Cardiac muscle cell (in vitro differentiated cells and primary cell): Measurements from ENCODE around the gene ATP6V1F. TPM values are rescaled to one million over a fixed set of nuclear protein-coding genes. Genes with fewer than 3 reads are reported as not detected.
A peak's percentile ranks its signal among the peaks of the same experiment; 100 is the strongest.

Source experiments
- DNase-seq, 2 donors: peaks; one replicate each; pipeline versions ENCODE4 v3.0.0 to v3.0.0-alpha.2; 2010 to 2017; ENCODE audit warnings: low read depth in 1 of 2, low spot score in 1 of 2
- H3K27ac ChIP-seq: fragments of 200-600 bp; sonication (generic); 2 replicates; pipeline ENCODE4 v1.5.1; 2016
- H3K27me3 ChIP-seq: fragments of 200-600 bp; sonication (generic); 2 replicates; pipeline ENCODE4 v1.6.0; 2016; ENCODE audit warnings: control low read depth
- H3K36me3 ChIP-seq: fragments of 200-600 bp; sonication (generic); 2 replicates; pipeline ENCODE4 v1.5.1; 2016; ENCODE audit warnings: control low read depth
- H3K4me1 ChIP-seq: fragments of 200-600 bp; sonication (generic); 2 replicates; pipeline ENCODE4 v1.8.1; 2017; ENCODE audit warnings: low read depth, mild to moderate bottlenecking, mixed run types
- H3K4me3 ChIP-seq: fragments of 200-600 bp; sonication (generic); 2 replicates; pipeline ENCODE4 v1.5.1; 2016; ENCODE audit warnings: mild to moderate bottlenecking
- H3K9me3 ChIP-seq: fragments of 200-600 bp; sonication (generic); 2 replicates; pipeline ENCODE4 v1.5.1; 2017; ENCODE audit warnings: low read depth, mild to moderate bottlenecking, control low read depth
- CTCF ChIP-seq: IDR thresholded peaks from 2 replicates; pipeline ENCODE4 v1.5.1; 2012; ENCODE audit warnings: low read depth, mild to moderate bottlenecking, low read length
- polyA plus RNA-seq: library from polyadenylated mRNA; unstranded; fragments of >200 nt; fragmentation: Nextera tagmentation; extraction: Ambion mirVana; gene quantifications from 2 replicates; pipeline ENCODE4 v1.2.1, GENCODE V29; 2016
- total RNA-seq: library from RNA; depleted of rRNA; stranded (reverse); fragments of >200 nt; gene quantifications from 2 replicates; pipeline ENCODE4 v1.2.3, GENCODE V29; 2016

Gene ATP6V1F
- total and polyA plus RNA-seq, 2 experiments from 2014 or later, result 113 to 284 TPM

GRCh38 chr7:128855559-128855958, 7.1 kb upstream of the ATP6V1F start:
- peaks cover 73% of the 10 kb centered on the region for H3K36me3 ChIP-seq
- DNase-seq, result no peak
- H3K27me3 ChIP-seq, result no peaks in the 10 kb centered on the region
- no peaks in the 10 kb centered on the region for H3K9me3 ChIP-seq
- H3K27ac ChIP-seq, result peak overlapping the region; percentile 15
- no peak for TF ChIP-seq CTCF
- H3K4me1 ChIP-seq, result no peaks in the 10 kb centered on the region
- no peak overlapping the region for H3K4me3 ChIP-seq

- Histone ChIP-seq H3K4me3 (no peak overlapping the region), H3K27me3 (no peaks in the 10 kb centered on the region), H3K4me1 (no peaks in the 10 kb centered on the region), H3K36me3 (peaks cover 67% of the 10 kb centered on the region), H3K27ac (no peak overlapping the region), H3K9me3 (no peaks in the 10 kb centered on the region)
- DNase-seq, result no peak
- TF ChIP-seq CTCF, result no peak
These were observed 6.5 kb upstream of the ATP6V1F start for GRCh38 chr7:128856001-128856718.

DNA sequence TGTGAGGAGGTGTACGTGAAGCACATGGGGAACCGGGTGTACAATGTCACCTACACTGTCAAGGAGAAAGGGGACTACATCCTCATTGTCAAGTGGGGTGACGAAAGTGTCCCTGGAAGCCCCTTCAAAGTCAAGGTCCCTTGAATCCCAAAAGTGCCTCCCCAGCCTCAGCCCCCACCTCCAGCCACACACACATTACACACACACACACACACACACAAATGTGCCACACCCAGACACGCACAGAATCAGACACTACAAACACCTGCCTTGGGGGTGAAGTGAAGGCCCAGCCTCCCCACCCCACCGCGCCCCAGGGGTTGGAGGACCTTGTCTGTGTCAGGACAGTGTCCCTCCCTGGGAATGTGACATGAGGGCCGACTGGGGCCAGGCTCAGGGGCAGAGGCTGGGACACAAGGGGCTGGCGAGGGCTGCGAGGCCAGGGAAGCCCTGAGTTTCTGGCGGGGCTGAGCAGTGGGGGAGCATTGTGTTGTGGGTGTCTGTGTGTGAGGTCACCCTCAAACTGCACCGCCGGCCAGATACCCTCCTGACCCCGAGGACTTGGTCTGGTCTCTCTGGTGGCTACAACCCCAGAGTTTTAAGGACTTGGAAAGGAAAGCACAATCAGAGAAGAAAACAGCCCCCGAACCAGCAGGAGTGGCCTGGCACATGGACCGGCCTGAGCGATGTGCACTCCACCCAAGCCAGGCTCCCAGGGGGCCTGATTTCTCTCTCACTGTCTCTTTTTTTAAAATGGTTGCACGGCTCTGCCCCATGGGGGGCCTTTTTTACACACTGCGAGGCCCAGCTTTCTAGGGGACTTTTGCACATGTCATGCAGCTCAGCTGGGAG, 4.0 kb upstream of the ATP6V1F start:
- DNase-seq, result no peak
- H3K4me1 ChIP-seq, result peaks cover 2% of the 10 kb centered on the region
- peak overlapping the region; percentile 79 for H3K27ac ChIP-seq
- H3K9me3 ChIP-seq, result no peaks in the 10 kb centered on the region
- H3K27me3 ChIP-seq, result no peaks in the 10 kb centered on the region
- no peak overlapping the region for H3K4me3 ChIP-seq
- H3K36me3 ChIP-seq, result peaks cover 43% of the 10 kb centered on the region
- TF ChIP-seq CTCF, result no peak

DNA sequence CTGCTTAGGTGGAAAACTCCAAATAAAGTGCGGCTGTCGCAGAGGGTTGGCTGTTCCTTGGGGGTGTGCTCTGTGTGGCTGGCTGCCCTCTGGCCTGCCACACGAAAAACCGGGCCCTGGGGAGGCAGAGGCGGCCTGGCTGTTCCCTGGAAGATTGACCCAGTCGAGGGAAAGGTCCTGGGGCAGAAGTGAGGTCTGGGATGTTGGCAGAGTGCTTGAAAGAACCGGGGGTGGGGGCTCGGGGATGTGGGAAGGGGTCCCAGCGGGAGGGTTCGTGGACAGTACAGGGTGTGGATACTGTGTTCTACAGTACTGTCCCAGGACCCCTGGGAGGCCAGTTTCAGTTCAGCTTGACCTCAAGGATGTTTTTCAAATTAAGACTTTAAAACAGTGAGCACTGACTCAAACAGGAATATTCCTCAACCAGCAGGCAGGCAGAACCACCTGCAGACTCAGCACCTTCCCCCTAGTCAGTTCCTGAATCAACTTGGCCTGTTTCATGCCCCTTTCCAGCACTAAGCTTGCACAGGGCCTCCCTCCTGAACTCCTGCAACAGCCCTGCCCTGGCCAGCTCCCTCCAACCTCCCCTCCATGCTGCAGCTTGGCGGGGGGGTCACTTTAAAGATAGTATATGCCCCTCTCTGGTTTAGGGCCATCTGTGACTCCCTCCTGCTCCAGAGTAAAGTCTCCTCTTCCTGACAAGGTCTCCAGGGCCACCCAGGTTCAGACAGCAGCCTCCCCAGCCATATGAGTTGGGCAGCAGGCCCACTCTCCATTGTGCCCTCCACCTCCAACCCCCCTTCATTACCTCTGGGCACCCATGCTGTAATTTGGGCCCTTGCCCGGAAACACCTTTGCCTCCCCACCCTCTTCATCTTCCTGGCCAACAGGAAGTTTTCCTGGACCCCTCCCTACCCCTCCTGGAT, 3.2 kb upstream of the ATP6V1F start:
- H3K4me1 ChIP-seq, result peaks cover 4% of the 10 kb centered on the region
- H3K36me3 ChIP-seq, result peaks cover 34% of the 10 kb centered on the region
- no peak for DNase-seq
- no peak overlapping the region for H3K4me3 ChIP-seq
- H3K27me3 ChIP-seq, result no peaks in the 10 kb centered on the region
- no peak for TF ChIP-seq CTCF
- H3K27ac ChIP-seq, result peak overlapping the region; percentile 79
- H3K9me3 ChIP-seq, result no peaks in the 10 kb centered on the region
